NCI-H524 (cell line): ENCODE measurements around the gene ANKRD6.
"Not testable (repeated sequence)": the region's sequence is repeated elsewhere in the genome, so short reads cannot be mapped to it uniquely, and the experiment has no call there.

ENCODE experiments used
- DNase-seq, 2 experiments: peaks; one replicate each; lab custom pipeline; 2025; lab: John Stamatoyannopoulos, UW

The ANKRD6 gene

GRCh38 chr6:89602166-89602565 is 169.2 kb downstream of the ANKRD6 start:
- DNase-seq, result no peak

GRCh38 chr6:89604653-89605052 is 171.7 kb downstream of the ANKRD6 start:
- no peak for DNase-seq

- no peak for DNase-seq
Observed at GRCh38 chr6:89605861-89606260, 172.9 kb downstream of the ANKRD6 start.

- peak in 1 of 2 experiments; percentile 36 for DNase-seq
Observed at GRCh38 chr6:89610149-89610642, 177.2 kb downstream of the ANKRD6 start.

- DNase-seq, result no peak
Observed at GRCh38 chr6:89611666-89612065, 178.7 kb downstream of the ANKRD6 start.

- DNase-seq, result no peak
Observed at GRCh38 chr6:89612121-89612520, 179.2 kb downstream of the ANKRD6 start.

- DNase-seq, result no peak
Observed at GRCh38 chr6:89613790-89614189, 180.8 kb downstream of the ANKRD6 start.

GRCh38 chr6:89615882-89616281 is 182.9 kb downstream of the ANKRD6 start:
- DNase-seq, result no peak

- DNase-seq, result no peak
Observed at GRCh38 chr6:89616531-89616930, 183.6 kb downstream of the ANKRD6 start.

- DNase-seq, result no peak
Observed at GRCh38 chr6:89618026-89618425, 185.1 kb downstream of the ANKRD6 start.

- DNase-seq, result no peak
Observed at GRCh38 chr6:89619567-89619966, 186.6 kb downstream of the ANKRD6 start.

GRCh38 chr6:89623749-89624148 is 190.8 kb downstream of the ANKRD6 start:
- no peak for DNase-seq

GRCh38 chr6:89630488-89630887 is 197.5 kb downstream of the ANKRD6 start:
- no peak for DNase-seq

- not testable (repeated sequence) for DNase-seq
Observed at GRCh38 chr6:89636412-89636811, 203.5 kb downstream of the ANKRD6 start.

- no peak for DNase-seq
Observed at GRCh38 chr6:89637960-89638319, 205.0 kb downstream of the ANKRD6 start.

GRCh38 chr6:89638320-89639195 is 205.6 kb downstream of the ANKRD6 start, which contains the start of gene LYRM2:
LYRM2 (minus strand) TSS chr6:89638747; CDS start chr6:89638716, 31 bp downstream.
- DNase-seq, result peak; percentile 77 to 89

- DNase-seq, result no peak
Observed at GRCh38 chr6:89640804-89641203, 207.9 kb downstream of the ANKRD6 start.

- DNase-seq, result not testable (repeated sequence)
Observed at GRCh38 chr6:89641581-89641980, 208.6 kb downstream of the ANKRD6 start.

GRCh38 chr6:89642956-89643355 is 210.0 kb downstream of the ANKRD6 start:
- no peak for DNase-seq

- no peak for DNase-seq
Observed at GRCh38 chr6:89643406-89643805, 210.5 kb downstream of the ANKRD6 start.

GRCh38 chr6:89644864-89645263 is 211.9 kb downstream of the ANKRD6 start:
- no peak for DNase-seq

- DNase-seq, result no peak
Observed at GRCh38 chr6:89649682-89650081, 216.7 kb downstream of the ANKRD6 start.

- DNase-seq, result no peak
Observed at GRCh38 chr6:89650579-89650978, 217.6 kb downstream of the ANKRD6 start.

GRCh38 chr6:89655122-89655521 is 222.2 kb downstream of the ANKRD6 start:
- no peak for DNase-seq
